Measurements from ENCODE around the gene RASGRP3.

DNA sequence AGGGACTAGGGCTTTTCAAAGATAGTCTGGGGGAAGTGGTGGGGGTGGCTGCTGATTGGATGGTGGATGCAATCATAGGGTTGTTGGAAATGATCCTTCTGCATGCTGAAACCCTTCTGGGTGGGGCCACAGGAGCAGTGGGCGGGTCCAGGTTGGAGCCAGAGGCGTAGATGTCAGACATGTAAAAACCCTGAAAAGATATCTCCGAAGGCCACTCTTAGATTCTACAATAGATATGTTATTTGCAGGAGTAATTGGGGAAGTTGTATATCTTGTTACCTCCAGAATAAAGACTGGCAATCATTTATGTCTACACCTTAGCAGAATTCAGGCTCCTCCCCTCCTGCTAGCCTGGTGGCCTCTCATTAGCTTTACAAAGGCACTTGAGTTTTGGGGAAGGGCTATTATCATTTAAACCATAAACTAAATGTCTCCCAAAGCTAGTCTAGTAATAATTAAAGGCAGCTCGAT, 130.8 kb downstream of the RASGRP3 start:
- TF ChIP-seq, protein P1, sequence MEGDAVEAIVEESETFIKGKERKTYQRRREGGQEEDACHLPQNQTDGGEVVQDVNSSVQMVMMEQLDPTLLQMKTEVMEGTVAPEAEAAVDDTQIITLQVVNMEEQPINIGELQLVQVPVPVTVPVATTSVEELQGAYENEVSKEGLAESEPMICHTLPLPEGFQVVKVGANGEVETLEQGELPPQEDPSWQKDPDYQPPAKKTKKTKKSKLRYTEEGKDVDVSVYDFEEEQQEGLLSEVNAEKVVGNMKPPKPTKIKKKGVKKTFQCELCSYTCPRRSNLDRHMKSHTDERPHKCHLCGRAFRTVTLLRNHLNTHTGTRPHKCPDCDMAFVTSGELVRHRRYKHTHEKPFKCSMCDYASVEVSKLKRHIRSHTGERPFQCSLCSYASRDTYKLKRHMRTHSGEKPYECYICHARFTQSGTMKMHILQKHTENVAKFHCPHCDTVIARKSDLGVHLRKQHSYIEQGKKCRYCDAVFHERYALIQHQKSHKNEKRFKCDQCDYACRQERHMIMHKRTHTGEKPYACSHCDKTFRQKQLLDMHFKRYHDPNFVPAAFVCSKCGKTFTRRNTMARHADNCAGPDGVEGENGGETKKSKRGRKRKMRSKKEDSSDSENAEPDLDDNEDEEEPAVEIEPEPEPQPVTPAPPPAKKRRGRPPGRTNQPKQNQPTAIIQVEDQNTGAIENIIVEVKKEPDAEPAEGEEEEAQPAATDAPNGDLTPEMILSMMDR (IDR thresholded peaks at IDR 0.05) = no peak
- TF ChIP-seq POLR2A (IDR thresholded peaks at IDR 0.05) = no peak
